ENCODE data around the gene MTMR2. TPM values are rescaled to one million over a fixed set of nuclear protein-coding genes. Genes with fewer than 3 reads are reported as not detected.

Gene MTMR2
- total and polyA plus RNA-seq, 2 donors (not counting 3 experiments of a cell fraction or from before 2014, with no cell fraction given) = 19.5 to 49.5 TPM

- DNase-seq (ENCODE audit: low read depth, low spot score) (peak; percentile 97), FAIRE-seq (peak; percentile 91)
- Histone ChIP-seq H3K9ac (replicated peaks; ENCODE audit: extremely low read depth, insufficient read depth, low read length) (peak overlapping the region; percentile 46), H3K4me3 (replicated peaks in 1 of 3; ENCODE audit: insufficient read depth in 1 of 3, low read depth in 1 of 3, low read length in 3 of 3) (peak overlapping the region in 1 of 3 experiments; percentile 17), H3K4me2 (ENCODE audit: insufficient read depth, low read length) (peak overlapping the region; percentile 74), H3K9me3 (replicated peaks; ENCODE audit: control insufficient read depth, insufficient read depth, low read length) (no peaks in the 10 kb centered on the region), H3K27me3 (ENCODE audit: control insufficient read depth in 2 of 2, insufficient read depth in 2 of 2, low read length in 2 of 2) (no peaks in the 10 kb centered on the region), H3K79me2 (ENCODE audit: control insufficient read depth, insufficient read depth, low read length) (peaks cover 80% of the 10 kb centered on the region), H2AFZ (ENCODE audit: low read depth, low read length) (no peak overlapping the region), H3K27ac (ENCODE audit: insufficient read depth, low read depth, low read length) (peak overlapping the region; percentile 77), H4K20me1 (replicated peaks; ENCODE audit: control insufficient read depth, extremely low read depth, insufficient read depth, low read length) (no peaks in the 10 kb centered on the region), H3K9me1 (replicated peaks; ENCODE audit: control insufficient read depth, extremely low read depth, insufficient read depth, low read length) (no peaks in the 10 kb centered on the region), H3K4me1 (ENCODE audit: control insufficient read depth, extremely low read depth, insufficient read depth, low read length) (peaks cover 54% of the 10 kb centered on the region), H3K36me3 (ENCODE audit: control insufficient read depth in 2 of 2, extremely low read depth in 1 of 2, insufficient read depth in 2 of 2, low read length in 2 of 2) (no peaks in the 10 kb centered on the region)
- intact Hi-C loops (cut with micrococcal nuclease) (loop anchor here (1.0 to 5.0 kb wide), 3 partner anchors 35 to 471 kb away; partner anchors contain the start of gene CCDC82), dilution Hi-C loops (cut with MboI; ENCODE audit: extremely low pct_ligation_motif_present, low sequenced_read_pairs) (no loop called here)
- BruUV-seq (replicated peaks) = no TSS peak
- CTCF ChIA-PET = interaction anchor here (1.0 to 1.5 kb wide), 4 partner anchors 68 to 138 kb away, joined by 3 to 5 read pairs (median 4); no protein-coding TSS in a partner anchor
- no peak for TF ChIP-seq EZH2 (IDR thresholded peaks at IDR 0.05; ENCODE audit: borderline replicate concordance, low read depth, low read length, severe bottlenecking)
- no peak for TF ChIP-seq CTCF (IDR thresholded peaks at IDR 0.05; ENCODE audit: extremely low read depth in 1 of 2, insufficient read depth in 1 of 2, low read depth in 1 of 2, low read length in 2 of 2)
- TF ChIP-seq MYC (IDR thresholded peaks at IDR 0.05; ENCODE audit: low read depth, low read length) = no peak
- no peak for TF ChIP-seq POLR2AphosphoS5 (IDR thresholded peaks at IDR 0.05; ENCODE audit: insufficient read depth, low read depth, low read length)
- TF ChIP-seq FOS (IDR thresholded peaks at IDR 0.05; ENCODE audit: borderline replicate concordance, insufficient read depth, low read length) = peak; percentile 20
- TF ChIP-seq GATA2 (IDR thresholded peaks at IDR 0.05; ENCODE audit: insufficient read depth, insufficient read length, low read depth, low read length) = peak; percentile 80
- POLR2A ChIA-PET = no interaction called here
These were observed 6.5 kb downstream of the MTMR2 start for GRCh38 chr11:95917193-95918036.

Data from endothelial cell of umbilical vein (primary cell).